Sigmoid colon (tissue), 4 donors: ENCODE data around the gene CNPY3.

Source experiments
- CTCF ChIP-seq, 4 experiments: fragments of 450-650 bp in 3 of 4; fragments of 200-600 bp in 1 of 4; IDR thresholded peaks; one replicate each; pipeline ENCODE4 v1.5.1; 2016 to 2019; ENCODE audit warnings: antibody characterized with exemption in 4 of 4, mild to moderate bottlenecking in 3 of 4, moderate library complexity in 2 of 4
- EP300 ChIP-seq, 4 donors: sonication (generic); formaldehyde crosslinking; IDR thresholded peaks; one replicate each; pipeline ENCODE4 v1.6.1; 2017; ENCODE audit warnings: antibody characterized with exemption in 4 of 4

DNA sequence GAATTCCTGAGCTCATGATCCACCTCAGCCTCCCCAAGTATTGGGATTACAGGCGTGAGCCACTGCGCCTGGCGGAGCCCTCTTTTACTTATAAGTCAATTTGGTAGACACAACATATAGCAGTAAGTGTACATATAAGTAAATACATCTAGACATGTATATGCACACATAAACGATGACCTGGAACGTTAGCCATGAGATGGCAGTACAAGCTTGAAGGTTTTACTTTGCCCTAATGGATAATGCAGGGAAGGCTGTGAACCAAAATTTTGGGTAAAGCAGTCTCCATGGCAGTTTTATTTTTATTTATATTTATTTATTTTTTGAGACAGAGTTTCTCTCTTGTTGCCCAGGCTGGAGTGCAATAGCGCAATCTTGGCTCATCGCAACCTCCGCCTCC, 28.8 kb downstream of the CNPY3 start:
- TF ChIP-seq EP300 (IDR thresholded peaks at IDR 0.05) (no peak), CTCF (IDR thresholded peaks at IDR 0.05) (no peak)
